ENCODE data around the gene CCDC148.

The CCDC148 gene

GRCh38 chr2:158251356-158251755, 205.2 kb downstream of the CCDC148 start:
- TF ChIP-seq CTCF (IDR thresholded peaks at IDR 0.05; ENCODE audit: control insufficient read depth, extremely low read depth, insufficient read depth): no peak
- no peak overlapping the region for H3K4me3 ChIP-seq (ENCODE audit: low read depth, low read length)
- no peak for DNase-seq (ENCODE audit: low read depth)

- no peak overlapping the region for H3K4me3 ChIP-seq (ENCODE audit: low read depth, low read length)
- no peak for TF ChIP-seq CTCF (IDR thresholded peaks at IDR 0.05; ENCODE audit: control insufficient read depth, extremely low read depth, insufficient read depth)
- no peak for DNase-seq (ENCODE audit: low read depth)
Observed at GRCh38 chr2:158243392-158243791, 213.2 kb downstream of the CCDC148 start.

- no peak for DNase-seq (ENCODE audit: low read depth)
- TF ChIP-seq CTCF (IDR thresholded peaks at IDR 0.05; ENCODE audit: control insufficient read depth, extremely low read depth, insufficient read depth): no peak
- no peak overlapping the region for H3K4me3 ChIP-seq (ENCODE audit: low read depth, low read length)
Observed at GRCh38 chr2:158242280-158242679, 214.3 kb downstream of the CCDC148 start.

- H3K4me3 ChIP-seq (ENCODE audit: low read depth, low read length): no peak overlapping the region
- no peak for DNase-seq (ENCODE audit: low read depth)
- no peak for TF ChIP-seq CTCF (IDR thresholded peaks at IDR 0.05; ENCODE audit: control insufficient read depth, extremely low read depth, insufficient read depth)
Observed at GRCh38 chr2:158240975-158241374, 215.6 kb downstream of the CCDC148 start.

GRCh38 chr2:158239271-158239670, 217.3 kb downstream of the CCDC148 start:
- no peak overlapping the region for H3K4me3 ChIP-seq (ENCODE audit: low read depth, low read length)
- DNase-seq (ENCODE audit: low read depth): no peak
- TF ChIP-seq CTCF (IDR thresholded peaks at IDR 0.05; ENCODE audit: control insufficient read depth, extremely low read depth, insufficient read depth): no peak

GRCh38 chr2:158234497-158234896, 222.1 kb downstream of the CCDC148 start:
- no peak for DNase-seq (ENCODE audit: low read depth)
- no peak for TF ChIP-seq CTCF (IDR thresholded peaks at IDR 0.05; ENCODE audit: control insufficient read depth, extremely low read depth, insufficient read depth)
- no peak overlapping the region for H3K4me3 ChIP-seq (ENCODE audit: low read depth, low read length)

GRCh38 chr2:158232476-158232875, 224.1 kb downstream of the CCDC148 start:
- DNase-seq (ENCODE audit: low read depth): peak; percentile 57
- no peak overlapping the region for H3K4me3 ChIP-seq (ENCODE audit: low read depth, low read length)
- no peak for TF ChIP-seq CTCF (IDR thresholded peaks at IDR 0.05; ENCODE audit: control insufficient read depth, extremely low read depth, insufficient read depth)

Measured in LNCaP clone FGC (cell line).